Activated T-cell treated with anti-CD3 and anti-CD28 coated beads, Interleukin-2, amount 50 U/mL, for 1 hour (primary cell): ENCODE results near the gene DENND5A.

ENCODE experiments used
- DNase-seq: peaks from one replicate; pipeline ENCODE4 v3.0.0-alpha.2; 2020

Gene DENND5A

DNA sequence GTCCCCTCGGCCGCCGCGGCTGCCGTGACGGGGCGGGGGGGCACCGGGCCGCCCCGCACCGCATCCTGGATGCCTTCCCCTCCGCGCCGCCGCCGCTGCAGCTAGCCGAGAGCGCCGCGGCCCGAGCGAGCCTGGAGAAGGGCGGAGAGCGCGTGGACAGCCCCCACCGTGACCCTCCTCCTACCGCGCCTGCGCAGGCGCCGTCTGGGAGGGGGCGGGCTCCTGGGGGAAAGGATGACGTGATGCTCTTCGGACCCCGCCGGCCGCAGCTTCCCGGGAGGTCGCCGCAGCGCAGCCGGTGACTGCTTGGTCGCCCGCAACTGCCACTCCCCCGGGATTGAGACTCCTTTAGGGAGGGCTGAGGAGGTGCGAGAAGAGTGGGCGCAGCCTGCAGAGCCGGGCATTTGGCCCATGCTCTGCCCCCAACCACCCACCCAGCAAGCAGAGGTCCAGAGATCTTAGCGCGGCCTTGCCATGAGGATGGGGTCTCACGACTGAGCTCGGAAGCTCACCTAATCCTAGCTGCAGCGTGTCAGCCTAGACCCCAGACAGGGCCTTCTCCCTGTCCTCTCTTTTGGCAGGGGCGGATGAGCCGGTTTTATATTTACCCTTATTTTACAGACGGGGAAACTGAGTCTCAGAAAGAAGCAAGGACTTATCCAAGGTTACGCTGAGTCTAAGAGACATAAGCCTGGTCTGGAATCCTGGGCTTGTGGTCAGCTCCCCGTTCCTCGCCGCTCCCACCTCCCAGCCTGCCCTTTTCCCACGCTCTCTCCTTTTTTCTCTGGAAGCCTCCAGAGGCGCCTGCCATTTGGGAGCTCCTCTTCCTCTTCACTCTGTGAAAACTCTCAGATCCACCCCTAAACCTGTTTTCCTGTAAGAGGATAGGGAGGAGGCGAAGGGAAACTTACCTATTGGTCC lies at the start of gene DENND5A:
Gene DENND5A, minus strand, starts transcription at position 140 of the 921 bp plus-strand sequence. CDS start 281 bp downstream, outside the sequence.
- DNase-seq, result peak; percentile 60

GRCh38 chr11:9314291-9315077 lies 49.3 kb upstream of the DENND5A start, which contains the start of gene TMEM41B:
Gene TMEM41B (minus strand): TSS chr11:9314593. CDS start chr11:9314441, 152 bp downstream.
- peak; percentile 99 for DNase-seq

DNA sequence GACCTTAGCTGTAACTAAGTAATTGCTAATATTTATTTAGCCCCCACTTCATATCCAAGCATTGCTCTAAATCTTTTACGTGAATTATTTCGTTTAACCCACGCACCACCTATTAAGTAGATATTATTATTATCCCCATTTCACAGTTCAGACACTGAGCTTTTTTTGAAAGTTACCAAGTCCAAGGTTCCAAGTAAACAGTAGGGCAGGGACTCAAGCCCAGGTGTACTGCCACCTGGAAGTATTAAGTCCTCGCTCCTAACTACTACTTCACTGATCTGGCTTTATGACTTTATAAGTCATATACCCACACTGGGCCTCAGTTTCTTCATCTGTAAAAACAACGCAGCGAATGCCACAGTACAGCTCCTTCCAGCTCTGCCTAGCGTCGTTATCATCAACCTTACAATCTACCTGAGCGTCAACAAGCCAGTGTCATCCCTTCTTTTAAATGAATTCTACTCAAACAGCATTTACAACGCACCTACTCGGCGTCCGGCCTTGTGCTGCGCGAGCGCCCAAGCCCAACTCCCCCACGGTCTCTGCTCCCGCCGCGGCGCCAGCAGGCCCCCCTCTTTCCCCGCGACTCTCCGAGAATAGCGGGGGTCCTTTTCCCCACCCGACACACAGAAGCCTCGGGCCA lies 48.6 kb upstream of the DENND5A start:
- no peak for DNase-seq

GRCh38 chr11:9310485-9311090 lies 45.4 kb upstream of the DENND5A start:
- DNase-seq, result no peak

GRCh38 chr11:9304178-9304577 lies 39.0 kb upstream of the DENND5A start:
- DNase-seq, result no peak

DNA sequence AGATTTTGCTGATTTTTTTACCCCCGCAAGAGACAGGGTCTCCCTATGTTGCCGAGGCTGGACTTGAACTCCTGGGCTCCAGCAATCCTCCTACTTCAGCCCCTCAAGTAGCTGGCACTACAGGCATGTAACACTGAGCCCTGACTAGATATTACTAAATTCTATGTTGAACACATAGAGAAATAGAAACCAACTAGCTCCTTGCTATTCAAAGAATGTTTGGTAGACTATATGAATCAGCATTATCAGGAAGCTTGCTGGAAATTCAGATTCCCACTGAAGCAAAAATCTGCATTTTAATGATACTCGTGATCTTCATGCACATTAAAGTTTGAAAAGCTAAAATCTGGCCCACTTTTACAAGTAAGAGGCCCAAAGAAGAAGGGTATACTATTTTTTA lies 37.3 kb upstream of the DENND5A start:
- no peak for DNase-seq

DNA sequence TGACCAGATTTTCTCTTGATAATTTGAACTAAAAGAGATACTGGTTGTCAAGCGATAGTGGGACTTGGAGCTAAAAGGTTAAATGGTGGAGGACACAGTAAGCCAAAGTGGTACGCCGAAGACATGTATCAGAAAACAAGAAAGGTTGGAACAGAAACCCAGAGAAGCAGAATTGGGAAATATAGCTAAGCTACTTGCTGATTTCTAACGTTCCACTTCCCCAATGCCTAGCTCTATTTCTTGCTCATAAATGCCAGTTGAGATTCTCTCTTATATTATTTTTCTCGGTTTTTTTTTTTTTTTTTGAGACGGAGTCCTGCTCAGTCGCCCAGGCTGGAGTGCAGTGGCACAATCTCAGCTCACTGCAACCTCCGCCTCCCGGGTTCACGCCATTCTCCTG lies 36.6 kb upstream of the DENND5A start:
- no peak for DNase-seq

DNA sequence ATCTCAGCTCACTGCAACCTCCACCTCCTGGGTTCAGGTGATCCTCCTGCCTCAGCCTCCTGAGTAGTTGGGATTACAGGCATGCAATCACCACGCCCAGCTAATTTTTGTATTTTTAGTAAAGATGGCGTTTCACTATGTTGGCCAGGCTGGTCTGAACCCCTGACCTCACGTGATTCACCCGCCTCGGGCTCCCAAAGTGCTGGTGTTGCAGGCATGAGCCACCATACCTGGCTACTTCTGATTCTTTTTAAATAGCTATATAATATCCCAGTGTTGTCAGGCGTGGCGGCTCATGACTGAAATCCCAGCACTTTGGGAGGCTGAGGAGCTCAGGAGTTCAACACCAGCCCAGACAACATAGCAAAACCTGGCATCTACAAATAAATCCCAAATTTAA lies 28.5 kb upstream of the DENND5A start:
- DNase-seq, result no peak

DNA sequence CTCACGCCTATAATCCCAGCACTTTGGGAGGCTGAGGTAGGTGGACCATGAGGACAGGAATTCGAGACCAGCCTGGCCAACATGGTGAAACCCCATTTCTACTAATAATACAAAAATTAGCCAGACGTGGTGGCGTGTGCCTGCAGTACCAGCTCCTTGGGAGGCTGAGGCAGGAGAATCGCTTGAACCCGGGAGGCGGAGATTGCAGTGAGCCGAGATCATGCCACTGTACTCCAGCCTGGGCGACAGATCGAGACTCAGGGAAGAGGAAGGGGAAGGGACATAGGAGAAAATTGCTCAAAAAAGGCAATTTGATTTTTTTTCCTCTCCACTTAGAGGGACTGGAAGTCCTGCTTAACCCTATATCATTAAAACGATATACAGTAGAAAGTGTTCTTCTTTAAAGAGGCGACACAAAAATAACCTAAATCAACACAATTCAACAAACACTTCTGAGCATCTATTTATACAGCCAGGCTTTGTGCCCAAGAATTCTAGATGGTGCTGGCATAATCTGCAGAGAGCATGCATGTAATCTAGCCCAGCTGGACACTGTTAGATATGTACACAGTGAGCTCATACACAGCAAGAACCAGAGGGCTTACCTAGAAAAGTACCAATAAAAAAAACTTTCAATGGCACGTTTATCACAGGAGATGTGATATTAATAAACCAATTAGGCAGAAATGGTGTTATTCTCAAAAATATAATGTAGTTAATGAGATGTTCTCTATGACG lies 20.9 kb upstream of the DENND5A start:
- DNase-seq, result no peak

GRCh38 chr11:9280655-9281301 lies 15.6 kb upstream of the DENND5A start:
- DNase-seq, result peak; percentile 36

DNA sequence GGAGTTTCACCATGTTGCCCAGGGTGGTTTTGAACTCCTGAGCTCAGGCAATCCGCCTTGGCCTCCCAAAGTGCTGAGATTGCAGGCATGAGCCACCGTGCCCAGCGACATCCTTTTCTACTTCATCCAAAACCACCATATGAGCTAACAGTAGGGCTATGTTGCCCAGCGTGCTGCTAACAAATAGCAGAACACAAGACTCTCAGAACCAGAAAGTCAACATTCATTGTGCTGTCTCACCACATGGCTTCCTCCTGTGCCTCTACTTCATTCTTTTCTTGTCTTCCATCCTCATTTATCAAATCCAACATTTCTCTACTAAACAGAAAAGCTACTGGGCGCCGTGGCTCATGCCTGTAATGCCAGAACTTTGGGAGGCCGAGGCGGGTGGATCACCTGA lies 12.0 kb upstream of the DENND5A start:
- no peak for DNase-seq

DNA sequence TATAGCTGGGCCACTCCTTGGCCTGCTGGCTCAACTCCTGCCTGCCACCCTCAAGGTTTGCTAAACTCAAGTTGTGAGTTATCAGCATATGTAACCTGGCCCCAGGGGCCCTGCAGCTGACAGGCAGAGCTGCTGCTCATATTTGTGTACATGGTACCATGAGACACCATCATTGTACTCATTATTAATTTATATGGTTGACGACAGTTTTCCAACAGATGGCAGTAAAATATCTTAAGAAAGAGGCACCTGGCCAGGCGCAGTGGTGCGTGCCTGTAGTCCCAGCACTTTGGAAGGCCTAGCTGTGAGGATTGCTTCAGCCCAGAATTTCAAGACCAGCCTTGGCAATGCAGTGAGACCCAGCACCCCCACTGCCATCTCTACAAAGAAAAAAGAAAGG lies 11.4 kb upstream of the DENND5A start:
- no peak for DNase-seq

DNA sequence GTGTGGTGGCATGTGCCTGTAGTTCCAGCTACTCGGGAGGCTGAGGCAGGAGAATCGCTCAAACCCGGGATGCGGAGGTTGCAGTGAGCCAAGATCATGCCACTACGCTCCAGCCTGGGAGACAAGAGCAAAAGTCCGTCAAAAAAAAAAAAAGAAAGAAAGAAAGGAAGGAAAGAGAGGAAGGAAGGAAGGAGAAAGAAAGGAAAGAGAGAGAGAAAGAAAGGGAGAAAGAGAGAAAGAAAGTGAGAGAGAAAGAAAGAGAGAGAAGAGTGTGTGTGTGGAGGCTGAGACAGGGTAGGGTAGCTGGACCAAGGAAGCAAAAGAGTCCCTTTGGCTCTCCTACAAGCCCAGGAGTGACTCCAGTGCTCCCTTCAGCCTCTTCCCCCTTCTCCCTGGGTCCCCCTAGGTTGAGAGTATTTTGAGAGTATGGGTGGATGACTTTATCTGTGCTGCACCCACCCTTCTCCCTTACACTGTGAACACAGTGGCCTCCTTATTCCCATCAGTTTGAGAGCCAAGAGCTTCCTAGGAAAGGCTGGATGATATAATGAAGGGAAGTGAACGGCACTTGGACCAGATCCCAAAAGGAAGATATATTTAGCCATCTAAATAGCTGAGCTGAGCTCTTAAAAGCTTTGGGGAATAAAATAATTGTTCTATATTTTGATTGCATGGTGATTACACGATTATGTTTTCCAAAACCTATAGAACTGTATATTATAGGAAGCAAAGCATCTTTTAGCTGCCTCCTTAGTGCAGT lies 9.5 kb upstream of the DENND5A start:
- DNase-seq, result no peak

DNA sequence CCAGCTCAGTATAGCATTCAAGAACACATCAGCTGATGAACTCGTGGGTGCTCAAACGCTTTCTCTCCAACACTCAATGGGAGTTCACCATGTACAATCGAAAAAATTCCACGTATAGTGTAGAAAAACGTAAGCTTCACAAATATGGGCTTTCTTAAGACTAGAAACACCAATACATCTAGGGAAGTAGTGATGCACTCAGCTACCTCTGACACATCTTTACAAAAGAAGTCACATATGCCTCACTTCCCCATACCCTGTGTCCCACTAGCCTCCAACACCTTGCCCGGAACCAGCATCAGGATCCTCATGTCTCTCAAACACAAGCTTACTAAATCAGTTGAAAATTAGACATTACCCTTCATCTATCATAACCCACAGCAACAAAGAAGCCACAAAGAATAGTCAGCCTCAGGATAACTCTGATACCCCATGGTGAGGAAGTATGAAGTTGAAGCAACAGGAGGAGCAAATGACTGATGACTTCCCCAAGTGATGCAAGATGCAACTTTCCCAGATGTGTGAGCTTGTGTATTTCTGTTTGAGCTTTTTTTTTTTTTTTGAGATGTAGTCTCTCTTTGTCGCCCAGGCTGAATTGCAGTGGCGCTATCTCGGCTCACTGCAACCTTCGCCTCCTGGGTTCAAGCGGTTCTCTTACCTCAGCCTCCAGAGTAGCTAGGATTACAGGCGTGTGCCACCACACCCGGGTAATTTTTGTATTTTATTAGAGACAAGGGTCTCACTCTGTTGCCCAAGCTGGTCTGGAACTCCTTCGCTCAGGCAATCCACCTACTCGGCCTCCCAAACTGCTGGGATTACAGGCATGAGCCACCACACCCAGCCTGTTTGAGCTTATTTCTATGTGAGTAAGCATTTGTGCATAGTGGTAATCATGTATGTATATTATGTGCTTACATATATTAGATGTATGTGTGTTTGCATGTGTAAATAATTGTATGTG lies 8.5 kb upstream of the DENND5A start:
- no peak for DNase-seq

DNA sequence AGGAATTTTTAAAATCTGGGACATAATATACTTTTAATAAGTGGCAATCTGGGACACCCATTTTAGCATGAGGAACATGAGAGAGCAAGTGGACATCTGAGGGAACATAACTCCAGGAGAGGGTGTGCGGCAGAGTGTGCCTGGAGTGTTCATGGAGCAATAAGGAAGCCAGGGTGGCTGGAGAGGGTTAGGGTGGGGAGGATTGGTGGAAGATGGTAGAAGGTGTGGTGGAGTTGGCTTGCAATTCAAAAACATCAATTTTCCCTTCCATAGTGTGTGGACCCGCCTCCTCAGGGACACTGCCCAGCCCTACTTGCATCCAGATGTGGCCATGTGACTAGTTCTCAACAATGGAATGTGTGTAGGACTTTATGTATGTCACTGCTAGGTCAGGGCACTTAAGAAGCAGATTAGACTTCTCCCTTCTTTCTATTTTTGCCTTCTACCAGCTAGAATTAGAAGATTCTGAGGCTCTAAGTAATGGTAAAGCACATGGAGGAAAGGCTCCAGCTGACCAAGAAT lies 4.4 kb upstream of the DENND5A start:
- DNase-seq, result no peak

GRCh38 chr11:9267680-9268079 lies 2.5 kb upstream of the DENND5A start:
- DNase-seq, result no peak

DNA sequence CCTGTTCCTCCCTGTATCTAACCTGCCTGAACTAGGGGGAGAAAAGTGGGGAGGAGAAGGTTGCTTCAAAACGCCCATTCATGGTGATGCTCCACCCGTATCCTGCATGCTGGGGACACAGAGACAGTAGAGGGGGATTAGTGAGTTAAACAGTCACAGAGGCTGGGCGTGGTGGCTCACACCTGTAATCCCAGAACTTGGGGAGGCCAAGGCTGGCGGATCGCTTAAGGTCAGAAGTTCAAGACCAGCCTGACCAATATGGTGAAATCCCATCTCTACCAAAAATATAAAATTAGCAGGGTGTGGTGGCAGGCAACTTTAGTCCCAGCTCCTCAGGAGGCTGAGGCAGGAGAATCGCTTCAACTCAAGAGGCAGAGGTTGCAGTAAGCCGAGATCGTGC lies 1.8 kb upstream of the DENND5A start:
- no peak for DNase-seq

DNA sequence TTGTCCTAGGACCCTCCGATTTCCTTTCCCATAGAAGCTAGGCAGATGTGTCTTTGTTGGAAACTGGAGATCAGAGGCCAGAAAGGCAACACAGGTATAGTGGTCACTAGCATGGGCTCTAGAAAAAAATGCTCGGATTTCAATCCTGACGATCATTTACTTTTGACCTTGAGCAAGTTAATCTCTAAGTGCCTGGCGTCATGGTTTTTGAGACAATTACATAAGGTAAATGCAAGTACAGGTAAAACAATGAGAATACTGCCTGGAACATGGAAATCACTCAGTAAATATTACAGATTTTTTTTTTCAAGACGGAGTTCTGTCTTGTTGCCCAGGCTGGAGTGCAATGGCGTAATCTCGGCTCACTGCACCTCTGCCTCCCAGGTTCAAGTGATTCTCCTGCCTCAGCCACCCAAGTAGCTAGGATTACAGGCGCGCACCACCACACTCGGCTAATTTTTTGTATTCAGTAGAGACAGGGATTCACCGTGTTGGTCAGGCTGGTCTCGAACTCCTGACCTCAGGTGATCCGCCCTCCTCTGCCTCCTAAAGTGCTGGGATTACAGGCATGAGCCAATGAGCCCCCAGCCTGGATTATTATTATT lies 1.1 kb upstream of the DENND5A start:
- no peak for DNase-seq
